LoVo (cell line): ENCODE measurements around the gene IRF5.
"Not testable (repeated sequence)": the region's sequence is repeated elsewhere in the genome, so short reads cannot be mapped to it uniquely, and the experiment has no call there.

Experiments
- DNase-seq: peaks from one replicate; pipeline ENCODE4 v3.0.0-alpha.2; 2016; ENCODE audit warnings: low spot score

Gene IRF5

GRCh38 chr7:128906766-128907559 is 30.8 kb upstream of the IRF5 start:
- DNase-seq: no peak

- no peak for DNase-seq
Observed at GRCh38 chr7:128908750-128909624, 28.7 kb upstream of the IRF5 start.

- no peak for DNase-seq
Observed at GRCh38 chr7:128909625-128910568, 27.8 kb upstream of the IRF5 start.

GRCh38 chr7:128910569-128910945 is 27.2 kb upstream of the IRF5 start, which contains the start of gene KCP:
Gene KCP (minus strand): TSS chr7:128910709. CDS start chr7:128910676, 33 bp downstream.
- DNase-seq: no peak

GRCh38 chr7:128911423-128912031 is 26.2 kb upstream of the IRF5 start:
- DNase-seq: no peak

- no peak for DNase-seq
Observed at GRCh38 chr7:128912281-128912680, 25.4 kb upstream of the IRF5 start.

- not testable (repeated sequence) for DNase-seq
Observed at GRCh38 chr7:128912709-128913495, 24.8 kb upstream of the IRF5 start.

GRCh38 chr7:128913870-128914565 is 23.7 kb upstream of the IRF5 start:
- no peak for DNase-seq

GRCh38 chr7:128914566-128915151 is 23.1 kb upstream of the IRF5 start:
- no peak for DNase-seq

GRCh38 chr7:128915271-128915819 is 22.4 kb upstream of the IRF5 start:
- DNase-seq: no peak

GRCh38 chr7:128915841-128916642 is 21.7 kb upstream of the IRF5 start:
- DNase-seq: no peak

- DNase-seq: no peak
Observed at GRCh38 chr7:128916643-128916915, 21.1 kb upstream of the IRF5 start.

GRCh38 chr7:128917122-128917521 is 20.6 kb upstream of the IRF5 start:
- no peak for DNase-seq

- DNase-seq: no peak
Observed at GRCh38 chr7:128918016-128918665, 19.6 kb upstream of the IRF5 start.

GRCh38 chr7:128919241-128919640 is 18.5 kb upstream of the IRF5 start:
- DNase-seq: no peak

- no peak for DNase-seq
Observed at GRCh38 chr7:128919881-128920799, 17.6 kb upstream of the IRF5 start.

GRCh38 chr7:128920913-128921582 is 16.7 kb upstream of the IRF5 start:
- DNase-seq: no peak
